Stimulated activated naive CD8-positive, alpha-beta T cell treated with anti-CD3 and anti-CD28 coated beads, Interleukin-15, Interleukin-2, amounts not matched to agents 100 ng/mL and 50 ng/mL, for 24 hours (primary cell): ENCODE data around the gene SIGLEC9.

ENCODE experiments used
- H3K27ac Mint-ChIP-seq: one replicate; pipeline ENCODE4 v1.8.0; 2021; ENCODE audit warnings: mild to moderate bottlenecking, mixed read lengths
- H3K27me3 Mint-ChIP-seq: one replicate; pipeline ENCODE4 v1.8.0; 2021; ENCODE audit warnings: mixed read lengths
- H3K36me3 Mint-ChIP-seq: one replicate; pipeline ENCODE4 v1.8.0; 2021; ENCODE audit warnings: low read depth, mixed read lengths
- H3K4me1 Mint-ChIP-seq: one replicate; pipeline ENCODE4 v1.8.0; 2021; ENCODE audit warnings: low read depth, mixed read lengths
- H3K4me3 Mint-ChIP-seq: one replicate; pipeline ENCODE4 v1.8.0; 2021; ENCODE audit warnings: mild to moderate bottlenecking, mixed read lengths
- H3K9me3 Mint-ChIP-seq: one replicate; pipeline ENCODE4 v1.8.0; 2021; ENCODE audit warnings: mixed read lengths

SIGLEC9 gene

GRCh38 chr19:51124216-51124615 is 490 bp upstream of the SIGLEC9 start:
- H3K36me3 Mint-ChIP-seq, result no peaks in the 10 kb centered on the region
- peaks cover 70% of the 10 kb centered on the region for H3K4me1 Mint-ChIP-seq
- no peaks in the 10 kb centered on the region for H3K27me3 Mint-ChIP-seq
- H3K4me3 Mint-ChIP-seq, result peak overlapping the region; percentile 40
- H3K27ac Mint-ChIP-seq, result peak overlapping the region; percentile 83
- H3K9me3 Mint-ChIP-seq, result no peaks in the 10 kb centered on the region

- Mint-ChIP-seq H3K4me1 (peaks cover 82% of the 10 kb centered on the region), H3K4me3 (no peak overlapping the region), H3K27me3 (no peaks in the 10 kb centered on the region), H3K9me3 (no peaks in the 10 kb centered on the region), H3K36me3 (no peaks in the 10 kb centered on the region), H3K27ac (no peak overlapping the region)
These were observed 842 bp downstream of the SIGLEC9 start for GRCh38 chr19:51125421-51126075.

GRCh38 chr19:51127032-51127431 is 2.3 kb downstream of the SIGLEC9 start:
- Mint-ChIP-seq H3K36me3 (no peaks in the 10 kb centered on the region), H3K4me3 (no peak overlapping the region), H3K4me1 (peaks cover 88% of the 10 kb centered on the region), H3K27me3 (no peaks in the 10 kb centered on the region), H3K9me3 (no peaks in the 10 kb centered on the region), H3K27ac (peak overlapping the region; percentile 0)

GRCh38 chr19:51127755-51128154 is 3.0 kb downstream of the SIGLEC9 start:
- Mint-ChIP-seq H3K4me3 (peak overlapping the region; percentile 30), H3K27me3 (no peaks in the 10 kb centered on the region), H3K27ac (peak overlapping the region; percentile 52), H3K9me3 (no peaks in the 10 kb centered on the region), H3K4me1 (peaks cover 88% of the 10 kb centered on the region), H3K36me3 (no peaks in the 10 kb centered on the region)

- Mint-ChIP-seq H3K36me3 (no peaks in the 10 kb centered on the region), H3K9me3 (no peaks in the 10 kb centered on the region), H3K27ac (peak overlapping the region; percentile 52), H3K4me3 (no peak overlapping the region), H3K4me1 (peaks cover 83% of the 10 kb centered on the region), H3K27me3 (no peaks in the 10 kb centered on the region)
These were observed 3.5 kb downstream of the SIGLEC9 start for GRCh38 chr19:51128227-51128626.

GRCh38 chr19:51129716-51130115 is 5.0 kb downstream of the SIGLEC9 start:
- Mint-ChIP-seq H3K36me3 (peaks cover 3% of the 10 kb centered on the region), H3K27me3 (no peaks in the 10 kb centered on the region), H3K27ac (peak overlapping the region; percentile 41), H3K4me1 (peaks cover 72% of the 10 kb centered on the region), H3K4me3 (no peak overlapping the region), H3K9me3 (peaks cover 3% of the 10 kb centered on the region)

- Mint-ChIP-seq H3K27ac (peak overlapping the region; percentile 38), H3K4me1 (peaks cover 79% of the 10 kb centered on the region), H3K9me3 (peaks cover 6% of the 10 kb centered on the region), H3K27me3 (no peaks in the 10 kb centered on the region), H3K4me3 (peak overlapping the region; percentile 53), H3K36me3 (peaks cover 5% of the 10 kb centered on the region)
These were observed 7.3 kb downstream of the SIGLEC9 start for GRCh38 chr19:51131780-51132680.

GRCh38 chr19:51135004-51135403 is 10.3 kb downstream of the SIGLEC9 start:
- H3K9me3 Mint-ChIP-seq, result peaks cover 6% of the 10 kb centered on the region

GRCh38 chr19:51135986-51136762 is 11.5 kb downstream of the SIGLEC9 start:
- Mint-ChIP-seq H3K36me3 (peaks cover 5% of the 10 kb centered on the region), H3K4me1 (peaks cover 59% of the 10 kb centered on the region), H3K27ac (peak overlapping the region; percentile 78), H3K4me3 (no peak overlapping the region), H3K9me3 (peaks cover 6% of the 10 kb centered on the region), H3K27me3 (no peaks in the 10 kb centered on the region)

More at GRCh38 chr19:51135004-51135403, 10.3 kb downstream of the SIGLEC9 start:
- no peak overlapping the region for H3K27ac Mint-ChIP-seq
- H3K36me3 Mint-ChIP-seq, result peaks cover 5% of the 10 kb centered on the region
- no peak overlapping the region for H3K4me3 Mint-ChIP-seq
- H3K4me1 Mint-ChIP-seq, result peaks cover 70% of the 10 kb centered on the region
- no peaks in the 10 kb centered on the region for H3K27me3 Mint-ChIP-seq

GRCh38 chr19:51136851-51137551 is 12.3 kb downstream of the SIGLEC9 start:
- Mint-ChIP-seq H3K9me3 (peaks cover 6% of the 10 kb centered on the region), H3K27me3 (no peaks in the 10 kb centered on the region), H3K4me1 (peaks cover 53% of the 10 kb centered on the region), H3K36me3 (peaks cover 5% of the 10 kb centered on the region), H3K27ac (peak overlapping the region; percentile 78), H3K4me3 (no peak overlapping the region)

GRCh38 chr19:51137792-51138425 is 13.2 kb downstream of the SIGLEC9 start:
- H3K27ac Mint-ChIP-seq, result peak overlapping the region; percentile 78
- H3K9me3 Mint-ChIP-seq, result peaks cover 6% of the 10 kb centered on the region
- peaks cover 45% of the 10 kb centered on the region for H3K4me1 Mint-ChIP-seq
- H3K4me3 Mint-ChIP-seq, result no peak overlapping the region
- no peaks in the 10 kb centered on the region for H3K27me3 Mint-ChIP-seq
- peaks cover 5% of the 10 kb centered on the region for H3K36me3 Mint-ChIP-seq

- peaks cover 6% of the 10 kb centered on the region for H3K9me3 Mint-ChIP-seq
- peaks cover 5% of the 10 kb centered on the region for H3K36me3 Mint-ChIP-seq
- H3K27me3 Mint-ChIP-seq, result no peaks in the 10 kb centered on the region
- no peak overlapping the region for H3K4me3 Mint-ChIP-seq
- H3K27ac Mint-ChIP-seq, result no peak overlapping the region
- peaks cover 45% of the 10 kb centered on the region for H3K4me1 Mint-ChIP-seq
These were observed 13.9 kb downstream of the SIGLEC9 start for GRCh38 chr19:51138549-51138979.

- H3K9me3 Mint-ChIP-seq, result peaks cover 6% of the 10 kb centered on the region
- H3K27me3 Mint-ChIP-seq, result no peaks in the 10 kb centered on the region
- no peak overlapping the region for H3K27ac Mint-ChIP-seq
- H3K4me1 Mint-ChIP-seq, result peaks cover 45% of the 10 kb centered on the region
- H3K4me3 Mint-ChIP-seq, result no peak overlapping the region
- peaks cover 5% of the 10 kb centered on the region for H3K36me3 Mint-ChIP-seq
These were observed 14.8 kb downstream of the SIGLEC9 start for GRCh38 chr19:51139299-51140014.
